Liver (tissue), 9 donors: Measurements from ENCODE around the gene EP300. TPM values are rescaled to one million over a fixed set of nuclear protein-coding genes. Genes with fewer than 3 reads are reported as not detected.
"Not testable (repeated sequence)": the region's sequence is repeated elsewhere in the genome, so short reads cannot be mapped to it uniquely, and the experiment has no call there.

Source experiments
- DNase-seq: peaks from one replicate; pipeline ENCODE4 v3.0.0-alpha.2; 2017; ENCODE audit warnings: low spot score
- H3K27ac ChIP-seq, 2 donors: one replicate each; pipeline ENCODE4 v1.7.0; 2013; ENCODE audit warnings: inconsistent platforms in 2 of 2, low read length in 2 of 2, control low read depth in 1 of 2, low read depth in 1 of 2, mild to moderate bottlenecking in 1 of 2
- H3K27me3 ChIP-seq, 4 donors: one replicate each; pipeline versions ENCODE4 v1.6.1 to v1.7.0; 2013; ENCODE audit warnings: low read length in 3 of 4, inconsistent platforms in 1 of 4, mild to moderate bottlenecking in 1 of 4, moderate library complexity in 1 of 4; ENCODE audit not compliant: control insufficient read depth in 4 of 4, insufficient read depth in 4 of 4
- H3K36me3 ChIP-seq, 4 donors: one replicate each; pipeline versions ENCODE4 v1.6.1 to v1.7.0; 2013; ENCODE audit warnings: low read length in 3 of 4, mild to moderate bottlenecking in 3 of 4, low read depth in 1 of 4, moderate library complexity in 1 of 4; ENCODE audit not compliant: control insufficient read depth in 4 of 4, insufficient read depth in 3 of 4
- H3K4me1 ChIP-seq, 4 donors: one replicate each; pipeline versions ENCODE4 v1.6.1 to v1.7.0; 2013; ENCODE audit warnings: low read length in 3 of 4, mild to moderate bottlenecking in 3 of 4, moderate library complexity in 1 of 4; ENCODE audit not compliant: control insufficient read depth in 4 of 4, insufficient read depth in 4 of 4
- H3K4me3 ChIP-seq, 3 donors: one replicate each; pipeline versions ENCODE4 v1.6.1 to v1.7.0; 2013; ENCODE audit warnings: low read length in 3 of 3, control low read depth in 1 of 3, low read depth in 1 of 3, mild to moderate bottlenecking in 1 of 3
- H3K9ac ChIP-seq, 2 donors: one replicate each; pipeline ENCODE4 v1.7.0; 2013; ENCODE audit warnings: low read length in 2 of 2, mild to moderate bottlenecking in 2 of 2, moderate library complexity in 2 of 2, control low read depth in 1 of 2, low read depth in 1 of 2
- H3K9me3 ChIP-seq, 4 donors: one replicate each; pipeline versions ENCODE4 v1.6.1 to v1.7.0; 2013; ENCODE audit warnings: low read length in 3 of 4; ENCODE audit not compliant: control insufficient read depth in 4 of 4
- ATF3 ChIP-seq: IDR thresholded peaks from 2 replicates; pipeline ENCODE4 v1.6.1; 2016; ENCODE audit warnings: antibody characterized with exemption
- CTCF ChIP-seq: fragments of 150-350 bp; IDR thresholded peaks from 2 replicates; pipeline ENCODE4 v1.5.1; 2017; ENCODE audit warnings: improper control_type of control experiment, low read depth, low read length; ENCODE audit not compliant: missing input control
- EGR1 ChIP-seq, 2 donors: IDR thresholded peaks; 2 replicates each; pipeline ENCODE4 v1.6.1; 2016 to 2018; ENCODE audit warnings: antibody characterized with exemption in 2 of 2, low read depth in 2 of 2
- FOXA1 ChIP-seq: IDR thresholded peaks from 2 replicates; pipeline ENCODE4 v1.6.1; 2016; ENCODE audit warnings: antibody characterized with exemption
- FOXA2 ChIP-seq: IDR thresholded peaks from 2 replicates; pipeline ENCODE4 v1.6.1; 2016; ENCODE audit warnings: antibody characterized with exemption
- HNF4A ChIP-seq, 2 donors: conservative IDR thresholded peaks; 2 replicates each; pipeline ENCODE4 v1.6.1; 2016; ENCODE audit warnings: antibody characterized with exemption in 2 of 2, mild to moderate bottlenecking in 2 of 2
- HNF4G ChIP-seq: IDR thresholded peaks from 2 replicates; pipeline ENCODE4 v1.6.1; 2016; ENCODE audit warnings: antibody characterized with exemption
- JUND ChIP-seq, 2 donors: IDR thresholded peaks; 2 replicates each; pipeline ENCODE4 v1.6.1; 2016; ENCODE audit warnings: antibody characterized with exemption in 2 of 2
- NR2F2 ChIP-seq: IDR thresholded peaks from 2 replicates; pipeline ENCODE4 v1.6.1; 2016; ENCODE audit warnings: antibody characterized with exemption
- RAD21 ChIP-seq, 2 donors: IDR thresholded peaks; 2 replicates each; pipeline ENCODE4 v1.6.1; 2016; ENCODE audit warnings: antibody characterized with exemption in 2 of 2, mild to moderate bottlenecking in 2 of 2
- REST ChIP-seq: IDR thresholded peaks from 2 replicates; pipeline ENCODE4 v1.6.1; 2016; ENCODE audit warnings: antibody characterized with exemption, mild to moderate bottlenecking
- RXRA ChIP-seq, 2 donors: IDR thresholded peaks; 2 replicates each; pipeline ENCODE4 v1.6.1; 2017 to 2018; ENCODE audit warnings: antibody characterized with exemption in 2 of 2, mild to moderate bottlenecking in 1 of 2
- SP1 ChIP-seq: IDR thresholded peaks from 2 replicates; pipeline ENCODE4 v1.6.1; 2018; ENCODE audit warnings: antibody characterized with exemption, mild to moderate bottlenecking
- TAF1 ChIP-seq: conservative IDR thresholded peaks from 2 replicates; pipeline ENCODE4 v1.6.1; 2016; ENCODE audit warnings: antibody characterized with exemption, mild to moderate bottlenecking
- YY1 ChIP-seq: IDR thresholded peaks from 2 replicates; pipeline ENCODE4 v1.6.1; 2016; ENCODE audit warnings: antibody characterized with exemption, mild to moderate bottlenecking
- WGBS: extraction: QIAGEN DNeasy Blood & Tissue Kit; methylation state at CpG from one replicate; pipeline ENCODE4 v1.1.7; 2013; 5-methylcytosine and 5-hydroxymethylcytosine counted together
- polyA plus RNA-seq, 2 donors: library from polyadenylated mRNA; stranded (reverse) in 1 of 2; unstranded in 1 of 2; fragments of 200-250 nt in 1 of 2; fragments of >200 nt in 1 of 2; fragmentation: Nextera tagmentation in 1 of 2; extraction: Ambion mirVana in 1 of 2; gene quantifications; one replicate each; pipeline versions ENCODE4 v1.2.1 to v1.2.3, GENCODE V29; 2013 to 2015
- total RNA-seq, 2 donors: library from RNA; depleted of rRNA; stranded (reverse); fragments of >200 nt; gene quantifications; one replicate each; pipeline ENCODE4 v1.2.3, GENCODE V29; 2014
- TF ChIP-seq, protein P1 (sequence below): IDR thresholded peaks from 2 replicates; pipeline ENCODE4 v1.6.1; 2016; ENCODE audit warnings: antibody characterized with exemption
- TF ChIP-seq, protein P2 (sequence below): IDR thresholded peaks from 2 replicates; pipeline ENCODE4 v1.6.1; 2016; ENCODE audit warnings: antibody characterized with exemption
- donor health status: healthy.
- donor health status: healthy.
- donor health status: healthy.
- donor health status: healthy.
- donor health status: healthy.

Gene EP300
- total and polyA plus RNA-seq, 4 donors, result 6.9 to 95.5 (median 31.9) TPM

GRCh38 chr22:41132550-41132949 lies 40.2 kb downstream of the EP300 start:
- H3K36me3 ChIP-seq, result peaks cover 16 to 82% (median 53%) of the 10 kb centered on the region in 4 donors
- no peak for TF ChIP-seq FOXA1
- TF ChIP-seq TAF1, result no peak
- no peak for TF ChIP-seq HNF4G
- TF ChIP-seq YY1, result no peak
- TF ChIP-seq FOXA2, result no peak
- TF ChIP-seq HNF4A (conservative IDR thresholded peaks at IDR 0.05), result no peak
- no peak overlapping the region for H3K4me3 ChIP-seq
- no peak for DNase-seq
- WGBS, result 95% methylated on average over 2 of the region's 2 CpGs
- H3K27me3 ChIP-seq, result no peaks in the 10 kb centered on the region
- H3K9ac ChIP-seq, result no peak overlapping the region
- no peak overlapping the region for H3K27ac ChIP-seq
- H3K9me3 ChIP-seq, result no peaks in the 10 kb centered on the region
- no peaks in the 10 kb centered on the region for H3K4me1 ChIP-seq

GRCh38 chr22:41140365-41140957 lies 48.1 kb downstream of the EP300 start:
- TF ChIP-seq JUND (IDR thresholded peaks at IDR 0.05) (no peak), RXRA (IDR thresholded peaks at IDR 0.05) (no peak), EGR1 (IDR thresholded peaks at IDR 0.05; ENCODE audit: low read depth in 2 of 2) (no peak), YY1 (no peak), REST (no peak), ATF3 (no peak), CTCF (no peak), FOXA1 (no peak), NR2F2 (no peak), HNF4A (conservative IDR thresholded peaks at IDR 0.05) (no peak), TAF1 (no peak), HNF4G (no peak), SP1 (no peak), RAD21 (IDR thresholded peaks at IDR 0.05) (no peak), FOXA2 (no peak)
- TF ChIP-seq, protein P1, sequence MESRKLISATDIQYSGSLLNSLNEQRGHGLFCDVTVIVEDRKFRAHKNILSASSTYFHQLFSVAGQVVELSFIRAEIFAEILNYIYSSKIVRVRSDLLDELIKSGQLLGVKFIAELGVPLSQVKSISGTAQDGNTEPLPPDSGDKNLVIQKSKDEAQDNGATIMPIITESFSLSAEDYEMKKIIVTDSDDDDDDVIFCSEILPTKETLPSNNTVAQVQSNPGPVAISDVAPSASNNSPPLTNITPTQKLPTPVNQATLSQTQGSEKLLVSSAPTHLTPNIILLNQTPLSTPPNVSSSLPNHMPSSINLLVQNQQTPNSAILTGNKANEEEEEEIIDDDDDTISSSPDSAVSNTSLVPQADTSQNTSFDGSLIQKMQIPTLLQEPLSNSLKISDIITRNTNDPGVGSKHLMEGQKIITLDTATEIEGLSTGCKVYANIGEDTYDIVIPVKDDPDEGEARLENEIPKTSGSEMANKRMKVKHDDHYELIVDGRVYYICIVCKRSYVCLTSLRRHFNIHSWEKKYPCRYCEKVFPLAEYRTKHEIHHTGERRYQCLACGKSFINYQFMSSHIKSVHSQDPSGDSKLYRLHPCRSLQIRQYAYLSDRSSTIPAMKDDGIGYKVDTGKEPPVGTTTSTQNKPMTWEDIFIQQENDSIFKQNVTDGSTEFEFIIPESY, result no peak
- TF ChIP-seq, protein P2, sequence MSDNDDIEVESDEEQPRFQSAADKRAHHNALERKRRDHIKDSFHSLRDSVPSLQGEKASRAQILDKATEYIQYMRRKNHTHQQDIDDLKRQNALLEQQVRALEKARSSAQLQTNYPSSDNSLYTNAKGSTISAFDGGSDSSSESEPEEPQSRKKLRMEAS, result no peak
- WGBS, result 81% methylated on average over 10 of the region's 10 CpGs
- Histone ChIP-seq H3K27ac (no peak overlapping the region), H3K27me3 (no peaks in the 10 kb centered on the region), H3K9ac (no peak overlapping the region), H3K9me3 (no peaks in the 10 kb centered on the region), H3K4me1 (no peaks in the 10 kb centered on the region), H3K36me3 (peaks cover 17 to 87% (median 72%) of the 10 kb centered on the region in 4 donors), H3K4me3 (no peak overlapping the region)
- no peak for DNase-seq

- H3K4me3 ChIP-seq, H3K9me3 ChIP-seq, H3K4me1 ChIP-seq, DNase-seq, H3K27me3 ChIP-seq, H3K9ac ChIP-seq, H3K27ac ChIP-seq: not testable (repeated sequence)
- H3K36me3 ChIP-seq, result peaks cover 16 to 76% (median 72%) of the 10 kb centered on the region in 4 donors
- 95% methylated on average over 6 of the region's 6 CpGs for WGBS
Measured at GRCh38 chr22:41145921-41146320, 53.5 kb downstream of the EP300 start.
